ENCODE data around the gene CISH.

Gene CISH

GRCh38 chr3:50637945-50638344 is 26.4 kb upstream of the CISH start:
- DNase-seq (ENCODE audit: low read depth in 4 of 4, low spot score in 1 of 4) = no peak

- DNase-seq (ENCODE audit: low read depth in 4 of 4, low spot score in 1 of 4) = no peak
Observed at GRCh38 chr3:50637011-50637410, 25.4 kb upstream of the CISH start.

GRCh38 chr3:50635066-50635465 is 23.5 kb upstream of the CISH start:
- no peak for DNase-seq (ENCODE audit: low read depth in 4 of 4, low spot score in 1 of 4)

DNA sequence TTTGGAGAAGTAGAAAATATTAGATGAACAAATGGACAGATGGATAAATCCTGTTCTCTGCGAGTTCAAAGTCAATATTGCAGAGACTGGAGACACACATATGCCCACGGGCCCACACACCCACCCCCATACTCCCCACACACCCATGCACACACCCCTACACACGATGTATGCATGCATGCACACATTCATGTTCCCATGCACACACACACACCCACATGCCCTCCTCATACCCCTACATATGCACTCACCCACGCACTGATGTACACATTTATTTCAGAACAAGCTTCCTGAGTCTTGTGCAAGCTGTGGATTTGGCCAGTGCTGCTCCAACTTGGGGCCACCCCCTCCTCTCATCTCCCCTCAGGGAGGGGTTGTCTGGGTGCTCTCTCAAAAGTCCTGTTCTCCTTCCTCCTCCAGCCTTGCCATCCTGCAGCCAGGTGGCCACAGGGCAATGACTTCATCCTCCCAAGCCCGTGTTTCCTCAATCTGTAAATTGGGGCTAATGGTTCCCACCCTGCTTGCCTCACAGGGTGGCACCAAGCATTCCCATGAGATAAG is 21.7 kb upstream of the CISH start:
- no peak for DNase-seq (ENCODE audit: low read depth in 4 of 4, low spot score in 1 of 4)

DNA sequence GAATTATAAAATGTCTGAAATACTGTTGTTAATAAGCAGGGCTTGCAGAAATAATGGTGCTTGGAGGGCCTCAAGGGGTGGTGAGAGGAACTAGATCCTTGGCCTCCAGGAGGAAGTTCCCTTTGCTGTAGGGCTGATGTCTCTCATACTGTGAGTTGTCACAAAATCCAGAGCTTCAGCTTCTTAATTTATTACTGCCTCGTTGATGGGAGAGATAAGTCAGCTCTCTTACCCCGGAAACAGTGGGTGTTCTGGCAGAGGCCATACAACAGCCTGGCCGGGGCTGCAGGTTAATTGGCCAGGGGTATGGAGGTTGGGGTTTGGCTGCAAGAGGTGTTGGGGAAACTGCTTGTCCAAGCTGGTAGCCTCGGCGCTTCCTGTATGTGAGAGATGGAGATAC is 20.9 kb upstream of the CISH start:
- DNase-seq (ENCODE audit: low read depth in 4 of 4, low spot score in 1 of 4) = no peak

DNA sequence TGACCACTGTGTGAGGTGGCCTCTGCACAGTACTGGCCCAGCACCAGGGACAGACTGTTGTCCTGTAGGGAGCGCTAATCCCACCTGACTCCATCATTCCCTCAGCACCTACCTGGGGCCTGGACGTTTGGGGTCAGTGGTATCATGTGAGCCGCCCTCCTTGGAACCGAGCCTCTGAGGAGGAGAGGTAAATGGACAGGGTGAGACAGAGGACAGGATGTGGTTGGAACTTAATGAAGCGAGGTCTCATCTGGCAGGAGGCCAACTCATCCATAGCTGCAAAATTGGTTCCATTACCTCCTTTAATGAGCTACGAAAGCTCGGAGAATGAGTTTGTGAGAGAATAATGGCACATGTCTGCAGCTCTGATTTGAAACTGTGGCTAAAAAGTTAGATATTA is 19.3 kb upstream of the CISH start:
- DNase-seq (ENCODE audit: low read depth in 4 of 4, low spot score in 1 of 4) = no peak

DNA sequence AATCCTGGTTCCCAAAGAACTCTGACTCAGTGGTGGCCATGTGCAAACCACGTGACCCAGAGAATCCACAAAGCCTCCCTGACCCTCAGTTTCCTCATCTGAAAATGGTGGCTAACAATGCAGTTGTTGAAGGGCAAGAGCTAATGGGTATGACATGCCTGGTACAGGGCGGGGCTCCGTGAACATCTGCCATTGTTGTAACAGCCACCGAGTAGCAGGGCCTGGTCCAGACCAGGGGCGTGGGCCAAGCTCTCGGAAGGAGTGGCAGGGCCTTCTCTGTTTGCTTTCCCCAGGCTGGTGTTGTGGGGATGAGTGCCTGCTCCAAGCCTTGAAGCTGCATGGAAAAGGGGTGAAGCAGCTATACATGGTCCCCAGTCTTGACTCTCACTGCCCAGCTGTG is 18.8 kb upstream of the CISH start:
- no peak for DNase-seq (ENCODE audit: low read depth in 4 of 4, low spot score in 1 of 4)

- no peak for DNase-seq (ENCODE audit: low read depth in 4 of 4, low spot score in 1 of 4)
Observed at GRCh38 chr3:50628601-50629000, 17.0 kb upstream of the CISH start.

DNA sequence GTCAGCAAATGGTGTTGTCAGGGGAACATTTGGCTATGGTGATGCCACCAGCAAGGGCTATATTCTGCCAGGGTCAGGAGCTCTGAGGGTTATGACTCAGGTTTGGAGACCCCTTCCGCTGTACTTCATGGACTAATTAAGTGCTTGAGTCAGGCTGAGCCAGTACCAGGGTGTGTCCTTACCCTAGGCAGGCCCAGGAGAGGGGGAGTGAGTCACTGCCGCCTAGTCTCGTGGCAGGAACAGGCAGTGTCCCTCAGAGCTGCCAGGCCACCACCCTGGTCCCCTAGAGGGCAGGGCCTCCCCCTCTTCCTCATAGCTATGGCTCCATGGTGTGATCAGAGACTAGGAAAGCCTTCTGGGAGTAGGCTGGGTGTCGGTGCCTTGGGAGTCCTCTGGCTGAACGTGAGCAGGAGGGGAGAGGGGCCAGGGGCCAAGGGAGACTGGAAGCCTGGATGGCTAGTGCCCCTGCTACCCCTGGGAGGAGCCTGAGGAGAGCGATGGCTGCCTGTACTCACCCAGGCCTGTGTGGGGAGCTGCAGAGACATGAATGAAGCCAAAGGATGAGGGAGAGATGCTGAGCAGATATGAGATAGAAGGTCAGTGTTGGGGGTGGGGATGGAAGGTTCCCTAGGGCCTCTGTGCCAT is 16.0 kb upstream of the CISH start:
- DNase-seq (ENCODE audit: low read depth in 4 of 4, low spot score in 1 of 4) = no peak

GRCh38 chr3:50626401-50626800 is 14.8 kb upstream of the CISH start:
- no peak for DNase-seq (ENCODE audit: low read depth in 4 of 4, low spot score in 1 of 4)

GRCh38 chr3:50625231-50626182 is 13.9 kb upstream of the CISH start:
- DNase-seq (ENCODE audit: low read depth in 4 of 4, low spot score in 1 of 4) = no peak

GRCh38 chr3:50624634-50625033 is 13.1 kb upstream of the CISH start:
- no peak for DNase-seq (ENCODE audit: low read depth in 4 of 4, low spot score in 1 of 4)

GRCh38 chr3:50623840-50624474 is 12.4 kb upstream of the CISH start:
- DNase-seq (ENCODE audit: low read depth in 4 of 4, low spot score in 1 of 4) = peak in 1 of 4 experiments; percentile 66

DNA sequence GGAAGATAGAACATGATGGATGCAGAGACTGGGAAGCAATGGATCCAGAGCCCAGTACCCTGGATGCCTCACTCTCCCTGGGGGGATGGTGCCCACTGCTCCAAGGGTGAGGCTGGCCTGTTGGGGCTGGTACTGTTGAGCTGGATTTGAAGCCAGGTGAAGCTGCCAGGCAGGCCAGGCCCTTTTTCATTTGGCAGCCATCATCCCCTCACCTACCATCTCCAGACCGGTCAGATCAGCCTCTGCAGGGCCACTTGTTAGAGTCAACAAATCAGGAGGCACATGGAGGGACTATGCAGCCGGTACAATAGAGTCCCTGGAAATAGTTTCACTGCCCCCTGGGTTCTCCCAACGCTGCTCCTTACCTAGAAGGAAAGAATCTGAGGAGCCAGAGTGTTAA is 11.3 kb upstream of the CISH start:
- no peak for DNase-seq (ENCODE audit: low read depth in 4 of 4, low spot score in 1 of 4)

GRCh38 chr3:50620820-50621219 is 9.2 kb upstream of the CISH start:
- DNase-seq (ENCODE audit: low read depth in 4 of 4, low spot score in 1 of 4) = no peak

DNA sequence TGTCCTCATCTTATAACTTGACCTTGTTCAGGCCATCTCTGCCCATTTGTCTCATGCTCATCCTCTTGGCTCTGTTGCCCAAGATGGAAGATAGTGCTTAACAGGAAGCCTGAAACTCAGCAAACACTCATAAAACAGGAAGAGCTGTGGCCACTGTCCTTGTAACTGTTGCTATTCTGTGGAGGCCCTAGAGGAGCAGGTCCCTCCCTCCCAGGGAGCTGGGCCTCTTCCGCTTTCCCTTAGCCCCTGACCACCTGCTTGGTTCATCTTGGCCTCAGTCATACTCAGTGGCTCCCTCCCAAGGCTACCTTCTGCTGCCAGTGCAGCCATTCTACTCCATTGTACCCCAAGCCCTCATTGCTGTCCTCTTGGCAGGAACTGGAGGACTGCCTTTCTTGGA is 8.8 kb upstream of the CISH start:
- DNase-seq (ENCODE audit: low read depth in 4 of 4, low spot score in 1 of 4) = no peak

DNA sequence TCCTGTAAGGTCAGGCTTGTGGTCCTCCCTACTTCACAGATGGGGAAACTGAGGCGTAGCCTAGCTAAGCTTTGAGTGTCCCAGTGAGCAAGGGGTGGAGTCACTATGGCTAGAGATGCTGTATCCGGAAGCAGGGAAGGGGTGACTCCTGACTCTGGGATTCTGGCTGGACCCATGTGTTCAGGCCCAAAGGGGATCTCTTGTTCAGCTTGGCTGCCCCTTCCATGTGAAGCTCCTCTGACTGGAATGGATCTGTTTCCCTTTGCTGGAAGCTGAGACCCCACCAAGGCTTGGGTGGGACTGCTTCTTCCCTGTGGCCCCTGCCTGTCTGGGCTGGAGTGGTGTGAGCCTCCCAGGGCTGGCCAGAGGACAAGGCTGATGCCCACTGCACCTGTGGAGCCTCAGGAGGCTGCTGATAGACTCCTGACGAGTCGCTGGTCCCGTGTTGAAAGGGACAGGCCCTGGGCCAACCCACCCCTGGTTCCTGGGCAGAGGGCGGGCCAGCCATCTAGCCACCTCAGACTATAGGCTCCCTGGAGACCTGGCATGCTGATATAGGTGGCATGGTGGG is 6.4 kb upstream of the CISH start:
- no peak for DNase-seq (ENCODE audit: low read depth in 4 of 4, low spot score in 1 of 4)

DNA sequence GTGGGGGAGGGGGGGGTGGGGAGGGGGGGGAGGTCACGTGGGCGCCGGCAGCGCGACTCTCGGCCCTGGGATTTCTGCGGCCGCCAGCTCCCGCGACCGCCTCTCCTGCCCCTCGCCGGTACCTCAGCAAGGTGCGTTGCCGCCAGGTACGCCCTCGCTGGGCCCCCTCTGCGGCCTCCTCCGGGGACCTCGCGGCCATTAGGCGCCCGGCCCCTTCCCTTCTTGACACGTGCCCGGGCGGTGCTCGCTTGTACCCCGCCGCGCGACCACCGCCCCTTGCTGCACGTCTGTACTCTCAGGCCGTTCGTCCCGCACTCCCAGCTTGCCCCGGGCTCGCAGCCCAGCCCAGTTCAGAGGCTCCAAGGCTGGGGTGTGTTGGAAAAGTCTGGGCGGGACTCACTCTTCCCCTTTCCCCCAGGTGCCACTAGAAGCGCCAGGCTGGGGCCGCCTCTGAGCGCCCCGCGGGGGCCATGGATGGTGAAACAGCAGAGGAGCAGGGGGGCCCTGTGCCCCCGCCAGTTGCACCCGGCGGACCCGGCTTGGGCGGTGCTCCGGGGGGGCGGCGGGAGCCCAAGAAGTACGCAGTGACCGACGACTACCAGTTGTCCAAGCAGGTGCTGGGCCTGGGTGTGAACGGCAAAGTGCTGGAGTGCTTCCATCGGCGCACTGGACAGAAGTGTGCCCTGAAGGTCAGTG is 5.7 kb upstream of the CISH start, which contains the start of gene MAPKAPK3:
Gene MAPKAPK3 (plus strand): TSS at position 56 of the 696 bp plus-strand sequence. CDS start 415 bp downstream, at position 471.
- DNase-seq (ENCODE audit: low read depth in 4 of 4, low spot score in 1 of 4) = no peak

DNA sequence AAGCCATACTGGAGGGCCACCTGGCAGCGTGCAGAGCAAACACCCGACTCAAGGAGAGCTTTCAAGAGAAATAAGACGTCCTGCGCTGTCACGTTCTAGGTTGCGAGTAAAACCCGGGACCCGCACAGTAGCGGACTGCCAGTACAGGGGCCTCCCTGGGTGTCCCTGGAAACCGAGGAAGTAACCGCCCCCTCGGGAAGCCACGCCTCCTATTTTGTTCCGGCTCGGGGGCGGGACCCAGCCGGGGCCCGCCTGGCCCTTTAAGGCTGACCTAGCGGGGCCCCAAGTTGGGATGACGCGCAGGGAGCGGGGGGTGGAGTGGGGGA is 5.2 kb upstream of the CISH start:
- DNase-seq (ENCODE audit: low read depth in 4 of 4, low spot score in 1 of 4) = peak; percentile 88 to 95 (median 90)

DNA sequence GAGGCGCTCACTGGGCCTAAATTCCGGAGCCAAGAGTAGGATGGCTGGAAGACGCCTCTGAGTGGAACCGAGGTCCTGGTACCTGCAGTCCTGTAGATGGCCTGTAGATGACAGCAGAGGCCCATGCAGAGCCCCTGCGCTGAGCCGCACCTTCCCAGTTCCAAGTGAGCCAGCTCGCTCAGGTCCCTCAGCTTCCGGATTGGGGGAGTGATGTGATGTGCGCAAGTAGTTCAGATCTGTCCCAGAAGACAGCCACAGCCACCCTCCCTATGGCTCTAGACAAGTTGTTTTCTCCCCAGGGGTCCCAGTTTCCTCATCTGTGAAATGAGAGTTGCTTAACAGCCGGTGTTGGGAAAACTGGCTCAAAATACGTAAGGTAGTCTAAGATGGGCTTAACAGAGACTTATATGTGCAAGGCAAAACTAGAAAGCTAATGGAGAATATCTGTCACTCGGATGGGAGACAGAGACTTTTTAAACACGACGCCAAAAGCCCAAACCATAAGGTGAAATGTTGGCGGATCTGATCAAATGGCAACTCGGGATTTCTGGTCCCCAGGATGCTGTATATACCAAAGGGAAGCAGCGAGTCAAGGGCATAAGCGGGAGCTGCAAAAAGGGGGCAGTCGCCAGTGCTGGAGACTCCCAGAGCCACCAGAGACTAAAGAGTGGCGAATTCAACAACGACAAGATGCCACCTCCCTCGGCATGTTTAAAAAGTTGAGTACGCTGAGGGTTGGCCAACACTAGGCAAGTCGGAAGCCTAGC is 4.6 kb upstream of the CISH start:
- peak in 1 of 4 experiments; percentile 82 for DNase-seq (ENCODE audit: low read depth in 4 of 4, low spot score in 1 of 4)
